MV-4-11 (cell line): ENCODE data around the gene KCNK10.
A peak's percentile ranks its signal among the peaks of the same experiment; 100 is the strongest.

ENCODE experiments used
- DNase-seq: peaks from one replicate; lab custom pipeline; 2025; lab: John Stamatoyannopoulos, UW

The KCNK10 gene

GRCh38 chr14:88321692-88322503 lies 1.2 kb downstream of the KCNK10 start:
- DNase-seq, result peak; percentile 92

- peak; percentile 55 for DNase-seq
Measured at GRCh38 chr14:88318406-88318805, 4.7 kb downstream of the KCNK10 start.

- DNase-seq, result no peak
Measured at GRCh38 chr14:88316521-88316920, 6.5 kb downstream of the KCNK10 start.

GRCh38 chr14:88312257-88312656 lies 10.8 kb downstream of the KCNK10 start:
- DNase-seq, result no peak

GRCh38 chr14:88311780-88312179 lies 11.3 kb downstream of the KCNK10 start:
- no peak for DNase-seq

- DNase-seq, result no peak
Measured at GRCh38 chr14:88310449-88310848, 12.6 kb downstream of the KCNK10 start.

- no peak for DNase-seq
Measured at GRCh38 chr14:88310021-88310420, 13.0 kb downstream of the KCNK10 start.

GRCh38 chr14:88305528-88306322 lies 17.3 kb downstream of the KCNK10 start:
- DNase-seq, result peak; percentile 29

GRCh38 chr14:88303041-88303440 lies 20.0 kb downstream of the KCNK10 start:
- peak; percentile 94 for DNase-seq

GRCh38 chr14:88301381-88301780 lies 21.7 kb downstream of the KCNK10 start:
- DNase-seq, result no peak

GRCh38 chr14:88300817-88301216 lies 22.3 kb downstream of the KCNK10 start:
- DNase-seq, result no peak

- peak; percentile 99 for DNase-seq
Measured at GRCh38 chr14:88299865-88300530, 23.1 kb downstream of the KCNK10 start.

- peak; percentile 97 for DNase-seq
Measured at GRCh38 chr14:88297306-88297705, 25.8 kb downstream of the KCNK10 start.

- no peak for DNase-seq
Measured at GRCh38 chr14:88296351-88296750, 26.7 kb downstream of the KCNK10 start.

GRCh38 chr14:88289996-88290395 lies 33.1 kb downstream of the KCNK10 start:
- DNase-seq, result no peak

GRCh38 chr14:88289234-88289633 lies 33.8 kb downstream of the KCNK10 start:
- no peak for DNase-seq

GRCh38 chr14:88286309-88286708 lies 36.8 kb downstream of the KCNK10 start:
- DNase-seq, result no peak

GRCh38 chr14:88281447-88281846 lies 41.6 kb downstream of the KCNK10 start:
- DNase-seq, result no peak

- DNase-seq, result no peak
Measured at GRCh38 chr14:88276923-88277596, 46.0 kb downstream of the KCNK10 start.

GRCh38 chr14:88272390-88273269 lies 50.4 kb downstream of the KCNK10 start:
- no peak for DNase-seq

GRCh38 chr14:88271205-88271604 lies 51.9 kb downstream of the KCNK10 start:
- no peak for DNase-seq
